GM19035 (cell line): ENCODE results near the gene SLC43A2.
A peak's percentile ranks its signal among the peaks of the same experiment; 100 is the strongest.
"Not testable (repeated sequence)": the region's sequence is repeated elsewhere in the genome, so short reads cannot be mapped to it uniquely, and the experiment has no call there.

Experiments used
- ATAC-seq: cut with Tn5 transposase; IDR thresholded peaks from one replicate; pipeline ENCODE4 v1.9.1; 2021; ENCODE audit not compliant: unreplicated experiment

SLC43A2 gene

DNA sequence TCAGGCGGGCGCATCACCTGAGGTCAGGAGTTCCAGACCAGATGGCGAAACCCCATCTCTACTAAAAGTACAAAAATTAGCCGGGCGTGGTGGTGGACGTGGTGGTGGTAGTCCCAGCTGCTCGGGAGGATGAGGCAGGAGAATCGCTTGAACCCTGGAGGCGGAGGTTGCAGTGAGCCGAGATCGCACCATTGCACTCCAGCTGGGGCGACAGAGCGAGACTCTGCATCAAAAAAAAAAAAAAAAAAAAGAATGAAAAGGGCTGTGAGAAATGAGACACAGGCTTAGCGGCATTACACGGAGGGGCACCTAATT is 65.2 kb downstream of the SLC43A2 start:
- ATAC-seq = not testable (repeated sequence)

DNA sequence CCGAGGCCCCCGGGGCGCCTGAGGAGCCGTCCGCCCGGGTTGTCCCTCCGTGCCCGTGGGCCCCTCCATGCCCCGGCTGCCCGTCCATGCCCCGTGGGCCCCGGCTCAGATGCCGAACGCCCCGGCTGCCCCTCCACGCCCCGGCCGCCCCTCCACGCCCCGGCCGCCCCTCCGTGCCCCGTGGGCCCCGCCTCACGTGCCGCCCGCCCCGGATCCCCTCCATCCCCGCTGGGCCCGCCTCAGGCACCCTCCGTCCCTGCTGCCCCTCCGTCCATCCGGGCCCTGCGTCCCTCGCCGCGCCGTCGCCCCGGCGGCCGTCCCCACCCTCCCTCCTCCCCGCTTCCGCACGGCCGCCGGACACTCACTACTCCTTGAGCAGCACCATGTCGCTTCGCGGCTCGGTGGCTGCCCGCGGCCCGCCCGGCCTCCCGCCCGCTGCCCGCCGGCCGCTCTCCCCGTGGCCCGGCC is 66.4 kb downstream of the SLC43A2 start:
- ATAC-seq = peak; percentile 32

DNA sequence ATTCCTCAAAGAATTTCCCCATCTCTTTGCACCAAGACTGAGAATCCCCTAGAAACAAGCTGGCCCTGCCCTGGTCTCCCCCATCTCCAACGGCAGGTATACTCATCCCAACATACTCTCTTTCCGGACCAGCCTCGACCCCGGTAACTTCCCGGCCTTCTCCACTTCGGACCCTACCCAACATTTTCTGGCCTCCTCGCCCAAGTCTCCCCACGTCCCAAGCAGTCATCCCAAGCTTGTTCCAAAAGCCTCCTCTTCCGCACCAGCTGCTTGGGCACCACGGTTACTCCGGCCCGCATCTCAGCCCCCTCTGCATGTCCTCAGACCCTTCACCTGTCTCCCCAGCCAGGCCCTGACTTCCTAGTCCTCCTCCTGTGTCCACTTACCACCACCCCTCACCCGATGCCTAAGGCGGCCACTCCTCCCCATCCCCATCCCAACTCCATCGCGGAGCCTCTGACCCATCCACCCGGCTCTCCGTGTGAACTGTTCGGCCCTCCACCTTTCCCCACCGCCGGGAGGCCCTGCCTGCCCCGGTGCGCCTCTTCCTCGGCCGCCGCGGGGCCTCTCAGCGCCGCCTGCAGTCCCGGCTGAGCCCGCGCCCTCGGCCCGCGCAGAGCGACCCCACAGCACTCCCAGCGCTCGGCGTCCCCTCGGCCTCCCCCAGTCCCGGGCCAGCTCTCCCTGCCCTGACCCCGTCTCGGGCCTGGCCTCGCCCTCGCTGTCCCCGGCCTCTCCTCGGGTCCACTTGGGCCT is 67.0 kb downstream of the SLC43A2 start:
- ATAC-seq = peak; percentile 16

DNA sequence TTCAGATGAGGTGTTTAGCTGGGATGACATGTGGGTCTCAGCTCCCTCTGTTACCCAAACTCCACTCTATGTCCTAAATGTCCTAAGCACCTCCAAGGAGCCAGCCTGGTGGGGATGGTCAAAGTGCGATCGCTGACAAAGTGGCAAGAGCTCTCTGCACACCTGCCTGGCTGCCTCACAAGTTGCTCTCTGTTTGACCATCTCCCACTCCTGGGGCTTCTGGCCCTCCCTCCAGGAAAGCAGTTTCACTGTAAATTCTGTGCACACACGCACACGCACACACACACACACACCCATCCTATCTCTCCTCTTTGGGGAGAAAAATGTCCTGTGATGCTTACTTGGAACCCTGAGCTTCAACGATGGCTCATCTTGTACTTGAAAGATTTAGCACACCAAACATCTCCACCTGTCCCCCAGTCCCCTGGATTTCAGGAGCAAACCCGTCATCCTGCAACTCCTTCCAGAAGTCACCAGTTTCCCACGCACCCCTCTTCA is 67.7 kb downstream of the SLC43A2 start:
- no peak for ATAC-seq

DNA sequence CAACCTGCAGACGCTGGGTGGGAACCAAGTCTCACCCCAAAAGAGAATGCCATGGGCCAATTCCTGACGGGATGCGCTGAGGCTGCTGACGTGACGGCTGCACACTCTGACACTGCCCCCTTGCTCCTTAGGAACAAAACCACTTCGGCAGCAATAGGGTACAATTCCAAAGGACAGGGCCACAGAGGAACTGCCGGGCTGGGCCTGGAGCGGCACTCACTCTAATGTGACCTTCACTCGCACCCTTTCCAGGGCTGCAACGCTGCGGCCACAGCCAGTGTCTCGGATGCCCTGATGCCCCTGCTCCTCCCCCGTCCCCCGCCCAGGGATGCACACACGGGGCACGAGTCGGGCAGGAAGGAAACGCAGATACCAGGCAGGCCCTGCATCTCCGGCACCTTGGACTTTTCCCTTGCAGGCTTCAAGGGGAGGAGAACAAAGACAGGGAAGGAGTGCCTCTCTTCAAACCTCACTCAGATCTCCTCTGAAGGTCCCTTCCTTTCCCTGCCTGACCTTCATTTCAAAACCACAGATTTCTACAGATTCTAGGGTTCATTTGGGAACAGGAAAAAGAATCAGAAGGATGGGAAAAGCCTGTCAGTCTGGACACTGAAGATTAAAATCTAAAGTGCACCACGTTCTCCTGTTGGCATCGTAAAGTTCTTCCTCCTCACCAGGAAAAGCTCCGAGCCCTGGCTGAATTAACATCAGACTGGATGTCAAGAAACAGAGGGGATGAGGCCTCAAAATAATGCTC is 68.4 kb downstream of the SLC43A2 start:
- no peak for ATAC-seq

DNA sequence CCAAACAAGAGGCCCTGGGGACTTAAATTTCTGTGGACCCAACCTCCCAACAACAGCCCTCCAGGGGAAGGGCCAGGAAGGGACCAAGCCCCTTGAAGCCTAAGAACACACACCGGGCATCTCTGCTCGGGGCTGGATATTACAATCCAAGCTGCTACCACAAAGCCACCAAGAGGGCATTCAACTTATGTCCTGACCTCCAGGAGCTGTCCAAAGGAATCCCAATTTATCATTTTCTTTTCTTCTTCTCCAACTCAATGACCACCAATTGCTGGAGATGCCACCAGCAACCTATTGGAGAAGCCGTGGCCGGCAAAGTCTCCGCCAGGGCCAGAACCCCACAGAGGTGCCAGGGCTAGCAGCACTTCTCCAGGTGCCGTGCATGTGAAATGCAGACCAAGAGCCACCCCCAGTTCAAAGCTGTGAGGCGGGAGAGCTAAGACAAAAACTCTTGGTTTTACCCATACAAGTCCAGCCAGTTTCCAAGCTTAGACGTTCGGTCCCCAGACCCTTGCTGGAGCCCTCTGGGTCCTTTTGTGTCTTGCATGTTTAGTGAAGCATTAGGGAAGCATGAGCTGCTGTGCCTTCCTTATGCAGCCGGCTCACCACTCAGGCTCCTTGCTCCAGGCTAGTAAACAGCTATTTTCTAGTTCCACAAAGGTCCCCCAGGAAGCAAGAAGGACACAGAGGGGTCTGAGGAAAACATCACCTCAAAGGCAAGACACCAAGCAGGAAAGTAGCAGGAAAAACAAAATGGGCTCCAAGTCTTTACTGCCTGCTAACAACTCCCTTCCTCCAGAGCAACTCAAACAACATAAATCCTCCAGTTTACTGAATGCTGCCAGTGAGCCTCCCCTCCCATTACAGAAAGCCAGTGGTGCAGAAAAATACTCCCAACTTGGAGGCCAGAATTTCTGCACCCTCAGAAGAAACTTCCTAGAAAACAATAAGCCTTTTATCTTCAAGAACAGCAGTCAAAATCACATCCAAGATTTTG is 69.3 kb downstream of the SLC43A2 start:
- ATAC-seq = no peak

DNA sequence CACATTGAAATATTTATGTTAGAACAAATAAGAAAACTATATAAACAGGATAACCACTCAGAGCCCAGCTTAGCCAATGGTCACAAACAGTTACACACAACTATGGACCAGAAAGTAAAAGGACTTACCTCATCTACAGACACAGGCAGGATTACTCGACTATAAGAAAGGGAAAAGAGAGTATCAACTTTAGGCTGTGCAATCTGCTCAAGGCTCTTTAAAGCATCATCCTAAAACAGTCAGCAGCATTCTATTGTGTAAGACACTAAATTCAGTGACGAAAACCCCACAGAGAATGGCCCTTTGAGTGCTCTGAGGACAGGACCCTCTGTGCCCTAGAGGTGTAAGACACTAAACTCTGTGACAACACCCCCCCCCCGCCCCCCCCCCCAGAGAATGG is 70.2 kb downstream of the SLC43A2 start:
- ATAC-seq = no peak

DNA sequence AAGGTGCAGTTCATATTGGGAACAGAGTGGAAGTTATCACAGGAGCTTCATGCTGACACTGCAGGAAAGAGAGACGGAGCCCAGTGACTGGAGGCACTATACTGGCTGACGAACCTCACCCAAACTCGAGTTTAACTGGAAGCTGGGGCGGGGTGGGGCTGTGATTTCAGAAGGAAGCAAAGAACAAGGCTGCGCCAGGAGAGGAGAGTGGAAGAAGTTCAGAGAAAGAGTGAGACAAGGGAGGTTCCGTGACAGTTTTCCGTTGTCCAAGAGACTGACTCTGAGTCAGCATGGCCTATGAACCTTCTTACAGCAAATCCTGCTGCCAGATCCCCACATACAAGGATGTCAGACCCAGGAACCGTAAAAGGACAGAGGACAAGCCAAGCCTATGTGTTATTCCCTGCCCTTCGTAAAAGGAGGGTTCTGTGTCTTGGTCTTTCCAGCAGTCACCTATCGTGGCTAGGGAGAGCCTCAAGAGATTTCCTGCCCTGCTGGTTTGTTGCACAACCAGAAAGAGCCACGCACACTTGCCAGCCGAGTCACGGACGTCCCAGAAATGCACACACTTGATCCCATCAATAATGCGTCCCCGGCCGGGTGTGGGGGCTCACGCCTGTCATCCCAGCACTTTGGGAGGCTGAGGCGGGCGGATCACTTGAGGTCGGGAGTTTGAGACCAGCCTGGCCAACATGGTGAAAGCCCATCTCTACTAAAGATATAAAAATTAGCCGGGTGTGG is 71.1 kb downstream of the SLC43A2 start:
- no peak for ATAC-seq

DNA sequence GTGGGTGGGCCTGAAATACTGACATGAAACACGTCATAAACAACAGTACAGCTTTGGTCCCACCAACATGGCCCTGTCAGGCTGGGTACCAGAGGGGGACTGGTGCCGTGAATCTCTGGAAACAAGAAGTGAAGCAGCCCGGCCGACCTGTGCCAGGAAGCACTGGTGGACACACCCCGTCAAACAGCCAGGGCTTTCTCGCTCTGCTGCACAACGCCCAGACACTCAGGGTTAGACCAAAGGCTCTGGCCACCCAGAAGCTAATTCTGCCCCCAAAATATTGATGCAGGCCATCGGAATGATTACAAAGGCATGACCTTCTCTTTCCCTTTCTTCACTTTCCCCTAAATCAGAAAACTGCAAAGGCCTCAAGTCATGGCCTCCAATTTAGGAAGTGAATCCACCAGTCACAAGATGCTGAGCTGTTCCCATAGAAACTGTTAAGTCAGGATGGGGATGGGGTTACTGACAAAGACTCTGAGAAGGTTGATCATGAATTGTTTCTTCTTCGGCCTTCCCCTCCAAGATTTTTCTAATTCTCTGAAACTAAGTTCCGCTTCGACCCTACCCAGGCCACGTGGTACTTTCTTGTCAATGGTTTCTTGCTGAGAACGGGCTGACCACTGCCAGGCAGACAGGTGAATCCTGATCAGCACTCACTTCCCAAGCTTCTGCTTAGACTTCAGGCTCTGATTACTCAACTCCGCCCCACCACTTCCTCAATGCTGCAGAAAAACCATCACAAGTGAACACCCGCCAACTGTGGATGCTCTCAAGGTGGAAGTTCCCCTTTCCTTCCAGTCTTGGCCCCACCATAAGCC is 72.8 kb downstream of the SLC43A2 start:
- no peak for ATAC-seq

DNA sequence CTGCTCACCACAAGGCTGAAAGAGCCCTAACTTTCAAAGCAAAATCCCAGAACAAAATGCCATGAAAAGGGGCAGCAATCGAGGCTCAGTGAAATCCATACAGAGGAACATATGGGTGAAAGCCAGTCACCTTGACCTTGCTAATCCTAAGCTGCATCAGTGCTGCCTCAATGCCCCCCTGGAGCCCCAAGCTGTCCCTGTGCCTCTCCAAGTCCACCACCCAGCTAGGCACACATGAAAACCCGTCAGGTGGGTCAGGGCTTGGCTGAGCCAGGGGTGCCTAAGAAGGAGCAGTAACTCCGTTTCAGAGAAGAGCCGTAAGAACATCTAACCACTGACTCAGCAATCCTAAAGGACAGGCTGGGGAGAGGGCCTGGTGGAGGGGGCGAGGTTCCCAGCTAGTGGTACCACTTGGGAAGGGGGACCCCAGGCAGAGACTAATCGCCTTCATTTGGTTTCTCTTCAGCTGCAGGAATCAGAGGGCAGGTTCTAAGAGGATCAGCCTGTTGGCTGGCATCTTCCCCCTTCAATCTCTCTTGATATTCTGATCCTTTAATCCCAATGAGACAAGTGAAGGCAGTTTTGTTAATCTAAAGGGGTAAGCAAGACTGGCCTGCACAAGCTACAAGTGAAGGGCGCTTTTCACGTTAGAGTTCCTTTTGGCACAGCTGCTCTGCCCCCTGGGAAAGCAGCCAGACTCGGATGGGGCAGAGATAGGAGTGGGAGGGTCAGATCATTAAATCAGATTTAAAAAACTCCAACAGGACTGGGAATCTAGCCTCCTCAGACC is 73.7 kb downstream of the SLC43A2 start:
- ATAC-seq = no peak

DNA sequence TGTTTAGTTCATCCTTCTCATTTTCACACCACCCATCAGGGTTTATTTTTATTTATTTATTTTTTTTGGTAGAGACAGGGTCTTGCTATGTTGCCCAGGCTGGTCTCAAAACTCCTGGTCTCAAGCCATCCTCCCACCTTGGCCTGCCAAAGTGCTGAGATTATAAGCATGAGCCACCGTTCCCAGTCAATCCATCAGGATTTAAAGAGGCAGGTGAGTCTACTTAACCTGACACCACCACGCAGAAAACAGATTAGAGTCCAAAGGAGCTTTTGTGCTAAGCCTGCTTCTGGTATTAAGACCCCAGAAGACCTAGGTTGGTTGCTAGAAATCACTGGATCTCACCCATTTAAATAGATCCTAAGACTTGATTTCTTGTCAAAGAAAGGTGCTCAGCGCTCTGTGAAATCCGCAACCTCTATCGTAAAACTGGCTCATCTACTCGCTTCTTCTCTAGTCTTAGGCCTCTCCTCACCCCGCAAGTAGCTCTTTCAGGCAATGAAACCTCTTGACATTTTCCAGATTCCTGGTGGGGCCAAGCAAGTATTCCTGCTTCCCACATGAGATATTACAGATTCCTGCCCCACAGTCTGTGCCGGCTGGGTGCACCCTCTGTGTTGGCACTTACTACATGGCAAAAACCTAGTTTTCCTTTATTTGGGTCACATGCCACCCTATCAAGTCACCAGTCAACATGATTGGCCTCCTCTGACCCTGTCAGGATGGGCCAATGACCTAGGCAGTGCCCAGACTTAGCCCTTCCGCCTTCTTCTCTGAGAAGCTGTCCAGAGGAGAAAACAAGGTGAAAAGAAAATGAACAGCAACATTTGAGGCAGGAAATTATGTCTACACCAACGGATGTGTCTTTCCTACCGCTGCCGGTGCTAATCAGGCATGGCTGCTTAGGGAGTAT is 75.0 kb downstream of the SLC43A2 start:
- no peak for ATAC-seq

DNA sequence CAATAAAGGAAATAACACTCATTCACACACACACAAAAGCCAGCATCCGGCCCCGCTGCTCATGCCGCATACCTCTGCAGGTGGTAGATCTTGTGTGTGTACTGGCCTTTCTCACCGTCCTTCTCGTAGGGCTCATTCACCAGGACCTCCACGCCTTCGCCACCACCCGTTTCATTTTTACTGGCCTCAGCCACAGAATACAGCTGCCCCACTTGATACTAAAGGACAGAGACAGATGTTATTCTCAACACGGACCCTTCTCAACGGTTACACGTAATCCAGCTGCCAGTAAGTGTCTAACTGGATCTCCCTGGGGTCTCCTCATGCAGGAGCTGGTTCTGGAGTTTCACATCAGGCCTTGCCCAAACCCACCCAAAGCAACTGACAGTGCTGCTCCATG is 75.7 kb downstream of the SLC43A2 start:
- ATAC-seq = peak; percentile 54

DNA sequence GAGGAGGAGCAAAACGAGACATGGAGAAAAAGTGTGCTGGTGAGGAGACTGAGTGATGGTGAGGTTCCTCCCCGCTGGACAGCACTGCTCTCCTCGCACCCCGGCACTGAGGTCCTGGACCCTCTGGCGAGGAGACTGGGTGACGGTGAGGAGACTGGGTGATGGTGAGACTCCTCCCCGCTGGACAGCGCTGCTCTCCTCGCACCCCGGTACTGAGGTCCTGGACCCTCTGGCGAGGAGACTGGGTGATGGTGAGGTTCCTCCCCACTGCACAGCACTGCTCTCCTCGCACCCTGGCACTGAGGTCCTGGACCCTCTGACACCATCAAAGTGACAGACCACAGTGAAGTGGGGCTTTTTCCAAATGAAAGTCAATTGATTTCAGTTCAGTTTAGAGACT is 76.9 kb downstream of the SLC43A2 start:
- ATAC-seq = no peak

DNA sequence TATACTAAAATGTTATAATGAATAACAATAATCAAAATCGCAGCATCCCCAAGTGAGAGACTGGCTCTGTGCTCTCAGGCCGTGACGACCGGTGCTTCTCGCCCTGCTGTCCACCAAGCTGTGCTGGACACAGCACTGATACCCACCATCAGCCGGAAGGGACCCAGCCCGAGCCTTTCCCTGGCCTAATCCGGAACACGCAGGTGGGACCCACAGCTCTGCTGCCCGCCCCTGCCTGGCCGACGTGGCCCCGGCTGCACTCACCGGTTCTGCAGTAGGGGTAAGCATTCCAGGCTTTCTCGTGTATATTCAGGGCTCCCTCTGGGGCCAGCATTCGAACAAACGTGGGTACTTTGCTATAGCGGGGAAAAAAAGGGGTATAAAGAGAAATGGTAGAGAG is 80.6 kb downstream of the SLC43A2 start:
- ATAC-seq = no peak

DNA sequence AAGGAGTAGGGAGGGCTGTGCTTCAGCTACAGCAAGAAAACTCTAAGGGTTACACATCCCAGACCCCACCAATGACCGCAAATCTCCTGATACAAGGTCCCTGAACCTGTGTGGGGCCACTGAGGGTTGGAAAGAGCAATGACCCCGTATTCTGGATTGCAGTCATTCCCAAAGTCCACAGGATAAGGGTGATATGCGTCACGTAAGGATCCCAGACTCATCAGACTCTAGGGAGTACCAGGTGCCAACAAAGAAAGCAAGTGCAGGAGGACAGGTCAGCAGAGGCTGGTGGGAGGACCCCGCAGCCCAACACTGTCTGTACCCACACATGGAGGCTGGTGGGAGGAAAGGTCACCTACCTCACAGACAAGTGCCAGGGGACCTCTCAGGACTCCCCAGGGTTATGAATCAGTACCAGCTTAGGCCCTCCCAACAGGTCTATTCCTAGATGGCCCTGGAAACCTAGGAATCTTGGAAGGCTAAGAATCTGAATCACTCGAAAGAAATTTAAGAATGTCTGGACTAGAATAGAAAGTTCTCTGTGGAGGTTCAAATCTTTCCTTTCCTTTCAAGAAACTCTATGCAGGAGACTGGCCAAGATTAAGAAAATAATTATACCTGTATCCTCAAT is 82.2 kb downstream of the SLC43A2 start:
- no peak for ATAC-seq

DNA sequence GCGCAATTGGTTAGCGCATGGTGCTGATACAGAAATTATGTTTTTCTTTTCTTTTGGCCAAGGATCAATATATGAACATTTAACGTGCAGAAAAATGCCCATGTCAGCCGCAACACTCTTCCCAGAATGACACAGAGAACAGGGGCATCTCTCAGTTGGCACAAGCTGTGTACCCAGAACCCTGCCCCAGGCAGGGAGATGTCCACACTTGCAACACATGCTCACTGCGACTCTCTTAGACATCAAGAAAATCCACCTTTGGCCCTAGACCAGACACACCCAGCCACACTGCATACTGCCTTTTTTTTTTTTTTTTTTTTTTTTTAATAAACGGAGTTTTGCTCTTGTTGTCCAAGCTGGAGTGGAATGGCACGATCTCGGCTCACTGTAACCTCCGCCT is 83.0 kb downstream of the SLC43A2 start:
- ATAC-seq = no peak

DNA sequence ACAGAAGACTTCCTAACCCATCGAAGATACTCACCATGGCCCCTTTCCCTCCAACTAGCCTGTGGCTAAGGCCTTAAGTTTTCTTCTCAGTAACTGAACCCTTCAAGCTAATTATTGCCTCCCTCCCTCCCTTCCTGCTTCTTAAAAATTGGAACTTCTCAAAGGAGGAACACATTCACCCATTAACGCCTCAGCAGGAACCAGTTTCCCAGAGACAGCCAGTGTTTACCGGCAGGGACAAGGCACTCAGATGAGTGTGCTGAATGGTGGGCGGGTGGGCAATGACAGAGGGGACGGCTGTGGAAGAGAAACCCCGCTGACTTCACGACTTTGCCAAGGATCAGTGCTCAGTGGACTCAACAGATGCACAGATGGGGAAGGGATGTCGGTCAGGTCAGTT is 86.3 kb downstream of the SLC43A2 start:
- ATAC-seq = no peak
